Activated CD4-positive, alpha-beta T cell treated with anti-CD3 and anti-CD28 coated beads, Interleukin-2, amount 10 ng/mL, durations not matched to agents 24 days and 14 days (primary cell): ENCODE data around the gene HSPA12B. TPM values are rescaled to one million over a fixed set of nuclear protein-coding genes. Genes with fewer than 3 reads are reported as not detected.

ENCODE experiments used
- DNase-seq: peaks from one replicate; pipeline ENCODE4 v3.0.0; 2022
- H3K27ac Mint-ChIP-seq: one replicate; pipeline ENCODE4 v1.8.0; 2022; ENCODE audit warnings: mild to moderate bottlenecking, mixed read lengths
- H3K27me3 Mint-ChIP-seq: one replicate; pipeline ENCODE4 v1.8.0; 2022; ENCODE audit warnings: mixed read lengths
- H3K36me3 Mint-ChIP-seq: one replicate; pipeline ENCODE4 v1.8.0; 2022; ENCODE audit warnings: low read depth, mild to moderate bottlenecking, mixed read lengths
- H3K4me1 Mint-ChIP-seq: one replicate; pipeline ENCODE4 v1.8.0; 2021; ENCODE audit warnings: mixed read lengths
- H3K4me3 Mint-ChIP-seq: one replicate; pipeline ENCODE4 v1.8.0; 2022; ENCODE audit warnings: mild to moderate bottlenecking, moderate library complexity, mixed read lengths
- H3K9me3 Mint-ChIP-seq: one replicate; pipeline ENCODE4 v1.8.0; 2021; ENCODE audit warnings: mixed read lengths
- intact Hi-C: fragments of 100-400 bp; cut with micrococcal nuclease; formaldehyde crosslinking; loops from one replicate; pipeline ENCODE4 v1.15.1; 2023
- total RNA-seq: library from RNA; stranded (reverse); gene quantifications from 2 replicates; pipeline ENCODE4 v1.2.3, GENCODE V29; 2022

The HSPA12B gene
- total RNA-seq, 1 donor from 2014 or later, result not detected

DNA sequence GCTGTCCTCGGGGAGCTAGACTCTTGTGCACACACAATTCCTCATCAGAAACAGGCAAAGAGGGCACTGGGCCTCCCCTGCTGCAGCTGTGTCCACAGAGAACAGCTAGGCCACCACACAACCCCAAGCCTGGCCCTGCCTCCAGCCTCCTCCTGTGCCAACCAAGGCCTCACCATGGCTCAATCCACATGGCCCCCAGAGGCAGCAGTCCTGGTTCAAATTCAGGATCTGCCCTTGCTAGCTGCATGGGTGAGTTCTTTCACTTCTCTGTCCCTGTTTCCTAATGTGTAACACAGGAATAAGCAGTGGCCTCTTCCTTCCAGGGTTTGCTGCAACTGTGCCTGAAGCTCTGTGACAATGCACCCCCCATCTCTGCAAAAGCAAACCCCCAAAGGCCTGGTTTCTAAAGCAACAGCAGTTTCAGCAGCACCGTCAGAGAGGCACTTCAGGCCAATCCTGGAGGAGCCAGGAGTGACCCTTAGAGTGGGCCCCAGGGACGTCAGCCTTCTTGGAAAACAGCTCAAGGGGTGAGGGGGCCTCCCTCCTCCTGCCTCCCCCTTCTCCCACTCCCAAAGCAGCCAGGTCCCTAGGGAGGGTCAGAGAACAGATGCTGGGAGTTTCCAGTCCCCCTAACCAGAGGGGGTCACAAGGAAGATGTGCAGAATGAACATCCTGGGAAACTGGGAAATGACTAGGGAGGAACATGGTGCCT lies 32.8 kb downstream of the HSPA12B start:
- no peak overlapping the region for H3K27ac Mint-ChIP-seq
- H3K4me3 Mint-ChIP-seq, result no peak overlapping the region
- DNase-seq, result no peak
- intact Hi-C loops, result loop anchor here (5.0 kb wide), 1 partner anchor 293 kb away; the partner anchor contains the start of gene ATRN
- H3K36me3 Mint-ChIP-seq, result peaks cover 5% of the 10 kb centered on the region
- H3K9me3 Mint-ChIP-seq, result no peaks in the 10 kb centered on the region
- no peaks in the 10 kb centered on the region for H3K27me3 Mint-ChIP-seq
- H3K4me1 Mint-ChIP-seq, result peaks cover 22% of the 10 kb centered on the region

DNA sequence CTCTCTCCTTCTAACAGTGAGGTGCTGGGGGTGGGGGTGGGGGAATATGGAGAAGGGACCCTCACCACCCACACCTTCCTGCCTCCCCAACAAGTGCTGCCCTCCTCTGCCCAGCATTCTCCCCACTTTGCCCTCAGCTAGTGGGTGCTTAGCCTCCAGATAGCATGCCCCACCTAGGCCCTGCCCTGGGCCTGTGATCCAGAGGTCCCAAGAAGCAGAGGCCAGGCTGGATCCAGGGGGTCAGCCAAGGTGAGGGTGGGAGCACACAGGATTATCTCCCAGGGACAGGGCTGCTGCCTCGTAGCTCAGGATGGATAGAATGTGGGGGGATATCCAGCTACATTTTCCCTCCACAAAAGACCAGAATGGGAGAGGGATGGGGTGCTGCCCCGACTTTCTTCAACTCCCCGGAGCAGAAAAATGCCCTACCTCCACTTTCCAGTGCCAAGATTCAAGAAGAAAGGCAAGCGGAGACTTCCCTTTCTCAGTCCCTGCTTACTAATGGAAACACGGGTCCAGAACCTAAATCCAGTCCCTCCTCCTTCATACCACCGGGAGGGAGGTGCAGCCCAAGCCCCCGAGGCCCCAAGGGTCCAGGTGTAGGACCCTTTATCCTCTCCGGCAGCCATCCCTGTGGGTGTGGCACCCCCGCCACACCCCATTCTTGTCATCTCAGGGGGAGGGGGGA lies 34.1 kb downstream of the HSPA12B start:
- DNase-seq, result no peak
- peak overlapping the region; percentile 81 for H3K4me3 Mint-ChIP-seq
- intact Hi-C loops, result loop anchor here (1.0 to 5.0 kb wide), 2 partner anchors 54 to 294 kb away; partner anchors contain the start of genes AP5S1 and ATRN
- H3K27ac Mint-ChIP-seq, result no peak overlapping the region
- H3K27me3 Mint-ChIP-seq, result peaks cover under 1% of the 10 kb centered on the region
- H3K36me3 Mint-ChIP-seq, result peaks cover 5% of the 10 kb centered on the region
- no peaks in the 10 kb centered on the region for H3K9me3 Mint-ChIP-seq
- H3K4me1 Mint-ChIP-seq, result peaks cover 22% of the 10 kb centered on the region

DNA sequence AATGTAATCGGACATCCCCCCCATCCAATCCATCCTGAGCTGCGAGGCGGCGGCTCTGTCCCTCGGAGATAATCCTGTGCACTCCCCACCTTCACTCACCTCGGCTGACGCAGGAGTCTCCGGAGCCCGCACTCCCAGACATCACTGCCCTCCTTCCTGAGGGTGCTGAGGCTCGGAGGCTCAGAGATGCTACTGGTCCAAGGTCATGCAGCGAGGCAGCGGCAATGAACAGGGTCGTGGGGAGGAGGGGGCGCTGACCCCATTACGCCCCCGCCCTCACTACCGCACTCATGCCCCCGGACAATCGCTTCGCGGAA lies 34.6 kb downstream of the HSPA12B start:
- peaks cover 5% of the 10 kb centered on the region for H3K36me3 Mint-ChIP-seq
- H3K9me3 Mint-ChIP-seq, result no peaks in the 10 kb centered on the region
- peak overlapping the region; percentile 81 for H3K4me3 Mint-ChIP-seq
- peak; percentile 76 for DNase-seq
- intact Hi-C loops, result loop anchor here (1.0 to 5.0 kb wide), 2 partner anchors 53 to 295 kb away; partner anchors contain the start of genes AP5S1 and ATRN
- peaks cover 5% of the 10 kb centered on the region for H3K27me3 Mint-ChIP-seq
- peaks cover 22% of the 10 kb centered on the region for H3K4me1 Mint-ChIP-seq
- H3K27ac Mint-ChIP-seq, result peak overlapping the region; percentile 71

DNA sequence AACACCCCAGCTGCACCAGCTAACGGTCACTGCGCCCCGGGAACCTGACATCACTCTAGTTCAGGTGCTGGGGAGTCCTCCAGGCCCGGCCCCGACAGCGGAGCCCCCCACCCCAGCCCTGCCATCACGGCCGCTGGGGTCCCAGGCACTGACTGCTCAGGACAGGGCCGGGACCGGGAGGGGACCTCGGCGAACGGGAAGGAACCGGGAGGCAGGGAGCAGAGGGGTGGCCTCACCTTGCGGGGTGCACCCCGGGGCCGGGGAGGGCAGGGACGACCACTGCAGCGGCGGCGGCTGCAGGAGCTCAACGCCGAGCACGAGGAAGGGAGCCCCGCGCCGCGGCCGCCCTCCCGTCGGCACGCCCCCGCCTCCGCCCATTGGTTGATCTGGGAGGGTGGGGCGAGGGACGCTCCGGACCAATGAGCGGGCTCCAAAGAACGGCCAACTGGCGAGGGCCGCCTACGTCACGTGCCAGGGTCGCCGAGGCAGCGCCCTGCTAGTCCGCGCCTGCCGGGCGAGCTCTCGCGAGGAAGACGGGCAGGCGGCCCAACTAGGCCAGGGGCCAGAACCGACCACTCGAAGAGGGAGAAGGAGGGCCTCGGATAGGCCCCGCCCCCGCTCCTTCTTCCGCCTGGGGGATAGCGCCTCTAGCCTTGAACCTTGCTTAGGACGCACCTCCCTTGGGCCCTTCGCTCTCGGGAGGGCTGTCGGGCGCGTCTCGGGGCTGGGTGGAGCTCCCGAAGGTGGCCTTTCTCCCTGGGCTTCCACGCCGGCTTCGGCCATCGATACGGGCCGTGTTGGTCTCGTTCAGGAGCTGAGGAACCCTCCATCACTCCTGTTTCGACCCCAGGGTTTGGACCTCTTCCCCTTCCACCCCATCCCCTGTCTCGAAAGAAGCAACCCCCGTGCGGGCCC lies 35.2 kb downstream of the HSPA12B start, which contains the start of gene ADISSP:
Gene ADISSP, minus strand, starts transcription at position 327 of the 915 bp plus-strand sequence. CDS start 7,653 bp downstream, outside the sequence.
- H3K27ac Mint-ChIP-seq, result peak within 1 kb of the TSS; percentile 97
- no peaks in the 10 kb centered on the region for H3K9me3 Mint-ChIP-seq
- peaks cover 5% of the 10 kb centered on the region for H3K36me3 Mint-ChIP-seq
- H3K4me3 Mint-ChIP-seq, result peak within 1 kb of the TSS; percentile 81
- peak; percentile 99 for DNase-seq
- intact Hi-C loops, result loop anchor here (1.0 to 5.0 kb wide), 6 partner anchors 14 to 295 kb away; partner anchors contain the start of genes AP5S1, ATRN and SPEF1
- peaks cover 9% of the 10 kb centered on the region for H3K27me3 Mint-ChIP-seq
- H3K4me1 Mint-ChIP-seq, result peaks cover 22% of the 10 kb centered on the region

DNA sequence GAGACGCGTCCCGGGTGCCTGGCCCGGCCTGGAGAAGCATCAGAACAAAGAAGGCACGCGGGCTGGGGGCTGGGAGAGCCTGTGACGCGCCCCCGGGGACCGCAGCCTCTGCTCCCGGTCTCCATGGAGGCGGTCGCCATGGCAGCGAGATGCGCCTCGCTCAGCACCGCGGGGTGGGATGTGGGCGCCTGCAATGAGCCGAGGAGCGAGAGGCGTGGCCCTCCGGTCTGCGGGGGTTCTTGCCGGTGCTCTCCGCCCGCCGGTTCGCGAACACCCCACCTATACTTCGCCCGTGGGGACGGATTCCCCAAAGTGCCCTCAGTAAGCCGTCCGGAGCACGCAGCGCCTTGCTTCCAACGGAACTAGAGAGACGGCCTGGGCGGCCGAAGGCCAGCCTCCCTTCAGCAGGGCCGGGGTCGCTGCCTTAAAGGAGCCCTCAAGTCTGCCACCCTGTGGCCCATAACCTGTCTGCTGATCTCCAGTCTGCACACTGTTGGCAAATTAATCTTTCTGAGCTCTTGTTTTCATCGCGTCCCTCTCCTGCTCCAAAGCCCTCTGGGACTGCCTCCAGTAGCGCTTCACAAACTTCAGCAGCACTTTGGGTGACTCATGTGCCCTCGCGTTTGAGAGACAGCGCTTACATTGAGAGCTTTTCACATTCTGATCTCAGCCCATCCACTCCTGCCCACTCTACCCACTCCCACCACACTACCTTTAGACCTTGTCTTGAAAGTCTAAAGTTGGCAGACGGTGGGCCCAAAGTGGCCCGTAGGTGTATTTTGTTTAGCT lies 36.1 kb downstream of the HSPA12B start:
- H3K4me1 Mint-ChIP-seq, result peaks cover 22% of the 10 kb centered on the region
- peak overlapping the region; percentile 81 for H3K4me3 Mint-ChIP-seq
- peak; percentile 95 for DNase-seq
- H3K27ac Mint-ChIP-seq, result peak overlapping the region; percentile 97
- no peaks in the 10 kb centered on the region for H3K9me3 Mint-ChIP-seq
- intact Hi-C loops, result loop anchor here (1.0 to 5.0 kb wide), 5 partner anchors 13 to 296 kb away; partner anchors contain the start of genes ATRN and SPEF1
- H3K36me3 Mint-ChIP-seq, result peaks cover 5% of the 10 kb centered on the region
- peaks cover 9% of the 10 kb centered on the region for H3K27me3 Mint-ChIP-seq

DNA sequence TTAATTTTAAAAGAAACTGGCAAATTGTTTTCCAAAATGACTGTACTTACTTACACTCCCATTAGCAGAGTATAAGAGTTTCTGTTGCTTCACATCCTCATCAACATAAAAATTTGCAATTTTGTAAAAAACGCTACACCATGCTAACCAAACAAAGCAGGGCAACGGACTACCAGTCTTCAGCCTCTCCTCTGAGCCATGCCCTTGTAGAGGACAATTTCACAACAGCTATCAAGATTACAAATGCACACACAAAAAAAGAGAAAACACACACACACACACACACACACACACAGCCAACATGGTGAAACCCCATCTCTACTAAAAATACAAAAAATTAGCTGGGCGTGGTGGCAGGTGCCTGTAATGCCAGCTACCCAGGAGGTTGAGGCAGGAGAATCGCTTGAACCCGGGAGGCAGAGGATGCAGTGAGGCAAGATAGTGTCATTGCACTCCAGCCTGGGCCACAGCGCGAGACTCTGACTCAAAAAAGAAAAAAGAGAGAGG lies 39.1 kb downstream of the HSPA12B start:
- Mint-ChIP-seq H3K4me3 (no peak overlapping the region), H3K27ac (peak overlapping the region; percentile 45), H3K36me3 (no peaks in the 10 kb centered on the region), H3K4me1 (peaks cover 13% of the 10 kb centered on the region), H3K27me3 (peaks cover 9% of the 10 kb centered on the region), H3K9me3 (no peaks in the 10 kb centered on the region)
- no peak for DNase-seq
- intact Hi-C loops, result loop anchor here (10.0 kb wide), 1 partner anchor 97 kb away; no protein-coding TSS in a partner anchor

DNA sequence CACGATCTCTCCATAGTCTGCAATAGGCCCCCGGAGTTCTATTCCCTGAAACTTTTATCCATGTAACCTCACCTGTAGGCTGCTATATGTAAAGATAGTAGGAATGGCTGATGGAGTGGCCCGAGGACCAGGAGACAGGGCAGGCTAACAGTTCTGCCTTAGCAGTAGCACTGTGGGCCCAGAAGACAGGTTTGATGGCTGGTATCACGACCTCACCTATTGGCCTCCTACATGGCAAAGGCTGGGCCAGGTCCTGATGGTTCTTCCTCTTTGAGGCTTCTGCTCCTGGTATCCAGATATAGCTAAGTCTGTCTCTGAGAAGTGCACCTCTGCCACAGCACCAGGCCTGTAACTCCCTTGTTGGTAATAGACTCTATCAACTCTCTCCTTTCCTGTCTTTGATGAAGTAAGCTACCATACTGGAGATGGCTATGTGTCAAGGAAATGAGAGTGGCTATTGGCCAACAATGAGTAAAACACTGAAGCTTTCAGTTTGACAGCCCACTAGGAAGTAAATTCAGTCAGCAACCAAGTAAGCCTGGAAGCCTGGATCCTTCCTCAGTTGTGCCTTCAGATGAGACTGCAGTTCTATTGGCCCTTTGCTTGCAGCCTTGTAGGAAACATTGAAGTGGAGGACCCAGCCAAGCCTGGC lies 43.1 kb downstream of the HSPA12B start:
- Mint-ChIP-seq H3K4me1 (peaks cover 14% of the 10 kb centered on the region), H3K4me3 (no peak overlapping the region), H3K27ac (no peak overlapping the region), H3K36me3 (no peaks in the 10 kb centered on the region), H3K9me3 (no peaks in the 10 kb centered on the region), H3K27me3 (peaks cover 26% of the 10 kb centered on the region)
- DNase-seq, result no peak
- intact Hi-C loops, result loop anchor here (10.0 kb wide), 1 partner anchor 101 kb away; no protein-coding TSS in a partner anchor

DNA sequence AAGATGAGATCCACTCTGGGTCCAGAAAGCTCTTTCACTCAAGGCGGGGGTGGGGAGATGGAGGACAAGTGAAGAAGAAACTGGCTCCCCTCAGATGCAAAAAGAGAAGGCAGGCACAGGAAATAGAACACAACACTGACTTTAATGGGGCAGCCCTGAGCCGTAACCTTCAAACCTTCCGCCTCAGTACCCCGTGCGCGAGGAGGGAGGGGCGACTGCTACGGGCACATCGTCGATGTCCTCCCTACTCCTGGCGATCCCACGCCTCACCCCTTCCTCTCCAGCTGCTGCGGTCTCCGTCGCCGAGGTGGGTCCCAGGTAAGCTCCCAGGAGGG lies 44.9 kb downstream of the HSPA12B start:
- Mint-ChIP-seq H3K4me1 (peaks cover 26% of the 10 kb centered on the region), H3K36me3 (no peaks in the 10 kb centered on the region), H3K4me3 (peak overlapping the region; percentile 82), H3K27me3 (peaks cover 24% of the 10 kb centered on the region), H3K27ac (no peak overlapping the region), H3K9me3 (no peaks in the 10 kb centered on the region)
- DNase-seq, result no peak
- intact Hi-C loops, result loop anchor here (10.0 kb wide), 1 partner anchor 103 kb away; no protein-coding TSS in a partner anchor

DNA sequence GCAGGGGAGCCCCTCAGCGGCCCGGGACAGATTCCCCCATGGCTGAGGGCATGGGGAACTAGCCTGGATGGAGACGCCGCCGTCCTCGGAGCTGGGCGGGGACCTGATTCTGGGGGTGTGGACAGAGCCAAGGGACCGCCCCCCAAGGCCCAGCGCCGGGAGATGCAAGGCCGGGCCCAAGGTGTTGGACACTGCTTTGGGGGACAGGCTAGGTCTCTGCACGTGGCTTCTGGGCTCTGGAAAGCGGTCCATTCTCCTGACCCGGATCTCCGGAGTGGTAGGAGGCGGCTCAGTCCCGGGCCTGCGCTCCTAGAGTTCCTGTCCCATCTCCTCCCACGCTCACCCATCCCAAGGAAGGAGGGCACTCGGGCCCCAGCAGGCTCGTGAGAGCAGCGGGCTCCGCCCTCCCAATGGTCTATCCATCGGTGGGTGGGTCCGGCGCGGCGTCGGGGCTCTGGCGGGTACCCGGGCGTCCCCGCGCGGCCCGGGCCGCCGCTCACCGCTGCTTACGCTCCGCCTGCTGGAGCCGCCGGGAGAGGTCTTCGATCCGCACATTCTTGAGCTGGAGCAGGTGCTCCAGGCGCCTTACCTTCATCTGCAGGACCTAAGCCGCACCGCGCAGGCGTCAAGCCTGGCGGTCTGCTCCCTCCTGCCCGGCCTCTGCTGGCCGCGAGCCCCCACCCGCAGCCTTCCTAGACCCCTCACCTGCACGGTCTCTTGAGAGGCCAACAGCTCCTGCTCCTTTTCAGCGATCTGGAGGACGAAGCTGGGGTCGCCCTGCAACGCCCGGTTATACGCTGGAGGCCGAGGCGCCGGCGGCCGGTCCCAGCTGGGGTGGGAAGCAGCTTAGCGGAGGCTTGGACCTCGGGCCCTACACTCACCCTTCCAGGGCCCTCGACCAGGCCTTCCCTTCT lies 45.5 kb downstream of the HSPA12B start:
- H3K36me3 Mint-ChIP-seq, result peaks cover 5% of the 10 kb centered on the region
- peaks cover 29% of the 10 kb centered on the region for H3K4me1 Mint-ChIP-seq
- peaks cover 22% of the 10 kb centered on the region for H3K27me3 Mint-ChIP-seq
- H3K27ac Mint-ChIP-seq, result no peak overlapping the region
- H3K9me3 Mint-ChIP-seq, result no peaks in the 10 kb centered on the region
- peak overlapping the region; percentile 82 for H3K4me3 Mint-ChIP-seq
- DNase-seq, result peak; percentile 84
- intact Hi-C loops, result loop anchor here (10.0 kb wide), 1 partner anchor 103 kb away; no protein-coding TSS in a partner anchor

DNA sequence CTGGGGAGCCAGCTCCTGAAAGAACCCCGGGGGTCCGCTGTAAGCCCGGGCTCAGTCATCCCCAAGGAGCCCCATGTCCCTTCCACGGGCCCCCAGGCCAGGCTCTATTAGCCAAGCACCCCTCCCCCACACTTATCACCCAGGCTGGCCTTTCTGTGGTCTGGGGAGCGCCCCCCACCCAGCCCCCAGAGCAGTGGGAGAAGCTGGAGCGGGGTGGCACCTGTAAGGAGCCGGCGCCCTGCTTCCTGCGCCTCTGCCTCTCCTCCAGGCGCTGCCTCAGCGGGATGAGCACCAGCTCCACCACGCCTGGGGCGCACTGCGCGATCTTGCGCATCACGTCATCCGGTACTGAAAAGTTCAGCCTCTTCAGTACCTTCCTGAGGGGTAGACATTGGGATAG lies 46.5 kb downstream of the HSPA12B start:
- H3K27me3 Mint-ChIP-seq, result peaks cover 22% of the 10 kb centered on the region
- intact Hi-C loops, result loop anchor here (10.0 kb wide), 1 partner anchor 104 kb away; no protein-coding TSS in a partner anchor
- no peaks in the 10 kb centered on the region for H3K9me3 Mint-ChIP-seq
- peaks cover 9% of the 10 kb centered on the region for H3K36me3 Mint-ChIP-seq
- peaks cover 35% of the 10 kb centered on the region for H3K4me1 Mint-ChIP-seq
- DNase-seq, result no peak
- H3K27ac Mint-ChIP-seq, result no peak overlapping the region
- H3K4me3 Mint-ChIP-seq, result peak overlapping the region; percentile 9

DNA sequence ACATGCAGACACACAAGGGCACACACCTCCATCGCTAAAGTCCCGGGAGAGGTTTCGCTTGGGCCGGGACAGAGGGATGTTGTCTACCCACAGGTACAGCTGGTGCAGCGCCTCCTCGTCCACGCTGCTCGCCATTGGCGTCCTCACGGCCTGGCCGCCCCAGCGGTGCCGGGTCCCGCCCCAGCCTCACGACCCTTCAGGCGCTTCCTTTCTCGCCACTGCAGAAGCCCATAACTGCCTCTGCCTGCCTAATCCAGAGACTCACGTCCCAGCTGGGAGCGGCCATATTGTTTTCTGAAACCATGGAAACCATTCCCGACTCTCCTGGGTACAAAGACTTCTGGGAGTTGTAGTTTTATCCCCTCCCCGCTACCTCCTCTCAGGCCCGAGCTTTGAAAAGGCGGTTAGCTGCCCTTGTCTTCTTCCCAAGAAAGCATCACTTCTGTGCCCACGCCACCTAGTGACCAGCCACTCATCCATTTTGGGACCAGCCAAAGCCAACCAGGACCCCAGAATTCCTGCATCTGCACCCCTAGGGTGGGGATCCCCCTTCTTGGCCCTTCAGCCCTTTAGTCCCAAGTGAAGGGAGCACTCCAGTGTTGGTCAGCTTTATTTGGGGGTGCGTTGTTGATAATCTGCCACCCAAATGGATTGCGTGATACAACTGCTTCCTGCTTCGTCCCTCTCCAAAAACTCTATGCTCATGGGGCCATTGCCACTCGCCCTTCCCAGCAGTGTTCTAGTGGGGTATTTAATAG lies 48.8 kb downstream of the HSPA12B start, which contains the start of gene SPEF1:
Gene SPEF1, minus strand, starts transcription at position 296 of the 758 bp plus-strand sequence. Its CDS starts 161 bp downstream, at position 135.
- Mint-ChIP-seq H3K27ac (no peak within 1 kb of the TSS), H3K27me3 (peaks cover 22% of the 10 kb centered on the region), H3K9me3 (no peaks in the 10 kb centered on the region), H3K4me3 (peak within 1 kb of the TSS; percentile 76), H3K36me3 (peaks cover 17% of the 10 kb centered on the region), H3K4me1 (peaks cover 42% of the 10 kb centered on the region)
- intact Hi-C loops, result loop anchor here (1.0 kb wide), 1 partner anchor 13 kb away; no protein-coding TSS in a partner anchor
- DNase-seq, result peak; percentile 84
